ENCODE data around the gene ARL8B.
"Not testable (repeated sequence)": the region's sequence is repeated elsewhere in the genome, so short reads cannot be mapped to it uniquely, and the experiment has no call there.

ARL8B gene

GRCh38 chr3:5181469-5182141, 59.5 kb downstream of the ARL8B start:
- no peak for DNase-seq
- Mint-ChIP-seq H3K36me3 (ENCODE audit: low read depth) (peaks cover 74% of the 10 kb centered on the region), H3K4me3 (no peak overlapping the region), H3K4me1 (ENCODE audit: low read depth) (peaks cover 21% of the 10 kb centered on the region), H3K27me3 (no peaks in the 10 kb centered on the region), H3K27ac (peak overlapping the region; percentile 39), H3K9me3 (no peaks in the 10 kb centered on the region)

GRCh38 chr3:5183714-5184113, 61.6 kb downstream of the ARL8B start:
- not testable (repeated sequence) for H3K27ac Mint-ChIP-seq, DNase-seq, H3K9me3 Mint-ChIP-seq, H3K4me3 Mint-ChIP-seq, H3K27me3 Mint-ChIP-seq
- Mint-ChIP-seq H3K36me3 (ENCODE audit: low read depth) (peaks cover 61% of the 10 kb centered on the region), H3K4me1 (ENCODE audit: low read depth) (peaks cover 26% of the 10 kb centered on the region)

GRCh38 chr3:5184499-5184898, 62.4 kb downstream of the ARL8B start:
- no peak for DNase-seq
- Mint-ChIP-seq H3K36me3 (ENCODE audit: low read depth) (peaks cover 60% of the 10 kb centered on the region), H3K4me1 (ENCODE audit: low read depth) (peaks cover 26% of the 10 kb centered on the region), H3K27me3 (no peaks in the 10 kb centered on the region), H3K27ac (no peak overlapping the region), H3K9me3 (no peaks in the 10 kb centered on the region), H3K4me3 (no peak overlapping the region)

GRCh38 chr3:5185093-5185673, 63.1 kb downstream of the ARL8B start:
- no peak overlapping the region for H3K27ac Mint-ChIP-seq
- peaks cover 29% of the 10 kb centered on the region for H3K4me1 Mint-ChIP-seq (ENCODE audit: low read depth)
- no peaks in the 10 kb centered on the region for H3K9me3 Mint-ChIP-seq
- H3K36me3 Mint-ChIP-seq (ENCODE audit: low read depth): peaks cover 60% of the 10 kb centered on the region
- no peak for DNase-seq
- no peaks in the 10 kb centered on the region for H3K27me3 Mint-ChIP-seq
- no peak overlapping the region for H3K4me3 Mint-ChIP-seq

GRCh38 chr3:5186089-5186857, 64.2 kb downstream of the ARL8B start:
- Mint-ChIP-seq H3K4me1 (ENCODE audit: low read depth) (peaks cover 28% of the 10 kb centered on the region), H3K4me3 (peak overlapping the region; percentile 90), H3K27me3 (no peaks in the 10 kb centered on the region), H3K36me3 (ENCODE audit: low read depth) (peaks cover 54% of the 10 kb centered on the region), H3K9me3 (no peaks in the 10 kb centered on the region), H3K27ac (no peak overlapping the region)
- no peak for DNase-seq

GRCh38 chr3:5186858-5187155, 64.7 kb downstream of the ARL8B start:
- Mint-ChIP-seq H3K27me3 (no peaks in the 10 kb centered on the region), H3K27ac (peak overlapping the region; percentile 97), H3K4me1 (ENCODE audit: low read depth) (peaks cover 30% of the 10 kb centered on the region), H3K4me3 (peak overlapping the region; percentile 90), H3K9me3 (no peaks in the 10 kb centered on the region), H3K36me3 (ENCODE audit: low read depth) (peaks cover 55% of the 10 kb centered on the region)
- DNase-seq: no peak

- Mint-ChIP-seq H3K27me3 (no peaks in the 10 kb centered on the region), H3K9me3 (no peaks in the 10 kb centered on the region), H3K27ac (peak within 1 kb of the TSS; percentile 97), H3K4me1 (ENCODE audit: low read depth) (peaks cover 33% of the 10 kb centered on the region), H3K36me3 (ENCODE audit: low read depth) (peaks cover 55% of the 10 kb centered on the region), H3K4me3 (peak within 1 kb of the TSS; percentile 96)
- DNase-seq: peak; percentile 100
These were observed 65.2 kb downstream of the ARL8B start, which contains the start of gene EDEM1 for GRCh38 chr3:5187156-5187919. Gene EDEM1 (plus strand): TSS chr3:5187707. CDS start chr3:5187806, 99 bp downstream.

GRCh38 chr3:5187920-5188418, 65.9 kb downstream of the ARL8B start:
- H3K27me3 Mint-ChIP-seq: no peaks in the 10 kb centered on the region
- H3K9me3 Mint-ChIP-seq: no peaks in the 10 kb centered on the region
- peak overlapping the region; percentile 97 for H3K27ac Mint-ChIP-seq
- H3K4me3 Mint-ChIP-seq: peak overlapping the region; percentile 96
- peak; percentile 80 for DNase-seq
- H3K4me1 Mint-ChIP-seq (ENCODE audit: low read depth): peaks cover 40% of the 10 kb centered on the region
- peaks cover 59% of the 10 kb centered on the region for H3K36me3 Mint-ChIP-seq (ENCODE audit: low read depth)

GRCh38 chr3:5188419-5189221, 66.5 kb downstream of the ARL8B start:
- H3K4me1 Mint-ChIP-seq (ENCODE audit: low read depth): peaks cover 44% of the 10 kb centered on the region
- no peaks in the 10 kb centered on the region for H3K27me3 Mint-ChIP-seq
- peaks cover 61% of the 10 kb centered on the region for H3K36me3 Mint-ChIP-seq (ENCODE audit: low read depth)
- H3K27ac Mint-ChIP-seq: peak overlapping the region; percentile 97
- no peaks in the 10 kb centered on the region for H3K9me3 Mint-ChIP-seq
- H3K4me3 Mint-ChIP-seq: peak overlapping the region; percentile 96
- DNase-seq: peak; percentile 71

GRCh38 chr3:5190147-5190791, 68.2 kb downstream of the ARL8B start:
- H3K4me3 Mint-ChIP-seq: peak overlapping the region; percentile 96
- peak overlapping the region; percentile 95 for H3K27ac Mint-ChIP-seq
- no peaks in the 10 kb centered on the region for H3K27me3 Mint-ChIP-seq
- no peak for DNase-seq
- H3K4me1 Mint-ChIP-seq (ENCODE audit: low read depth): peaks cover 57% of the 10 kb centered on the region
- H3K9me3 Mint-ChIP-seq: no peaks in the 10 kb centered on the region
- H3K36me3 Mint-ChIP-seq (ENCODE audit: low read depth): peaks cover 64% of the 10 kb centered on the region

GRCh38 chr3:5191555-5192304, 69.6 kb downstream of the ARL8B start:
- Mint-ChIP-seq H3K27ac (peak overlapping the region; percentile 97), H3K4me3 (peak overlapping the region; percentile 62), H3K27me3 (no peaks in the 10 kb centered on the region)

GRCh38 chr3:5192571-5193365, 70.7 kb downstream of the ARL8B start:
- Mint-ChIP-seq H3K36me3 (ENCODE audit: low read depth) (peaks cover 88% of the 10 kb centered on the region), H3K9me3 (no peaks in the 10 kb centered on the region), H3K27ac (peak overlapping the region; percentile 97), H3K4me3 (peak overlapping the region; percentile 62), H3K4me1 (ENCODE audit: low read depth) (peaks cover 70% of the 10 kb centered on the region), H3K27me3 (no peaks in the 10 kb centered on the region)
- no peak for DNase-seq

More at GRCh38 chr3:5191555-5192304, 69.6 kb downstream of the ARL8B start:
- H3K4me1 Mint-ChIP-seq (ENCODE audit: low read depth): peaks cover 64% of the 10 kb centered on the region
- DNase-seq: no peak
- peaks cover 79% of the 10 kb centered on the region for H3K36me3 Mint-ChIP-seq (ENCODE audit: low read depth)
- H3K9me3 Mint-ChIP-seq: no peaks in the 10 kb centered on the region

Measured in activated T-cell treated with anti-CD3 and anti-CD28 coated beads, Interleukin-2, amount 50 U/mL, for 24 hours (primary cell).